Measurements from ENCODE around the gene C1QC.

Gene C1QC

GRCh38 chr1:22643381-22643780 is at the start of gene C1QC:
Gene C1QC (plus strand): TSS chr1:22643633. CDS start chr1:22644024, 391 bp downstream.
- DNase-seq (ENCODE audit: low read depth), result no peak

GRCh38 chr1:22594396-22594795 is 49.0 kb upstream of the C1QC start:
- DNase-seq (ENCODE audit: low read depth), result no peak

- no peak for DNase-seq (ENCODE audit: low read depth)
Observed at GRCh38 chr1:22595108-22595507, 48.3 kb upstream of the C1QC start.

GRCh38 chr1:22597301-22597965 is 46.0 kb upstream of the C1QC start:
- no peak for DNase-seq (ENCODE audit: low read depth)

GRCh38 chr1:22597996-22598395 is 45.4 kb upstream of the C1QC start:
- no peak for DNase-seq (ENCODE audit: low read depth)

- no peak for DNase-seq (ENCODE audit: low read depth)
Observed at GRCh38 chr1:22598736-22599135, 44.7 kb upstream of the C1QC start.

- DNase-seq (ENCODE audit: low read depth), result no peak
Observed at GRCh38 chr1:22600071-22600816, 43.2 kb upstream of the C1QC start.

GRCh38 chr1:22600817-22601605 is 42.4 kb upstream of the C1QC start:
- no peak for DNase-seq (ENCODE audit: low read depth)

- DNase-seq (ENCODE audit: low read depth), result no peak
Observed at GRCh38 chr1:22601610-22602009, 41.8 kb upstream of the C1QC start.

GRCh38 chr1:22602060-22602740 is 41.2 kb upstream of the C1QC start:
- no peak for DNase-seq (ENCODE audit: low read depth)

- DNase-seq (ENCODE audit: low read depth), result no peak
Observed at GRCh38 chr1:22606161-22606560, 37.3 kb upstream of the C1QC start.

GRCh38 chr1:22607154-22607553 is 36.3 kb upstream of the C1QC start:
- no peak for DNase-seq (ENCODE audit: low read depth)

- no peak for DNase-seq (ENCODE audit: low read depth)
Observed at GRCh38 chr1:22608361-22608760, 35.1 kb upstream of the C1QC start.

- no peak for DNase-seq (ENCODE audit: low read depth)
Observed at GRCh38 chr1:22609291-22609690, 34.1 kb upstream of the C1QC start.

GRCh38 chr1:22611530-22611947 is 31.9 kb upstream of the C1QC start:
- DNase-seq (ENCODE audit: low read depth), result no peak

GRCh38 chr1:22612671-22613571 is 30.5 kb upstream of the C1QC start:
- no peak for DNase-seq (ENCODE audit: low read depth)

GRCh38 chr1:22613572-22613918 is 29.9 kb upstream of the C1QC start:
- DNase-seq (ENCODE audit: low read depth), result no peak

GRCh38 chr1:22613951-22614350 is 29.5 kb upstream of the C1QC start:
- no peak for DNase-seq (ENCODE audit: low read depth)

GRCh38 chr1:22615886-22616285 is 27.5 kb upstream of the C1QC start:
- DNase-seq (ENCODE audit: low read depth), result no peak

- DNase-seq (ENCODE audit: low read depth), result no peak
Observed at GRCh38 chr1:22616571-22616970, 26.9 kb upstream of the C1QC start.

- no peak for DNase-seq (ENCODE audit: low read depth)
Observed at GRCh38 chr1:22618056-22618455, 25.4 kb upstream of the C1QC start.

Data from activated T-helper 9 cell treated with anti-CD3 and anti-CD28 coated beads, Interleukin-2, amount 50 U/mL, for 16 hours (primary cell).